Stimulated activated CD8-positive, alpha-beta memory T cell treated with anti-CD3 and anti-CD28 coated beads, Interleukin-7, amount 100 ng/mL, for 48 hours (primary cell): Measurements from ENCODE around the gene PCDH9.

Experiments used
- DNase-seq, 2 donors: peaks; one replicate each; pipeline ENCODE4 v3.0.0-alpha.2; 2020; ENCODE audit warnings: low read depth in 1 of 2; ENCODE audit errors: extremely low read depth in 1 of 2

Gene PCDH9

GRCh38 chr13:66693656-66694055, 536.5 kb downstream of the PCDH9 start:
- DNase-seq: no peak

GRCh38 chr13:66691149-66691548, 539.0 kb downstream of the PCDH9 start:
- DNase-seq: no peak

- DNase-seq: no peak
These were observed 540.5 kb downstream of the PCDH9 start for GRCh38 chr13:66689628-66690027.

GRCh38 chr13:66689037-66689619, 541.0 kb downstream of the PCDH9 start:
- no peak for DNase-seq

- DNase-seq: no peak
These were observed 548.7 kb downstream of the PCDH9 start for GRCh38 chr13:66681403-66681802.

GRCh38 chr13:66680031-66680430, 550.1 kb downstream of the PCDH9 start:
- no peak for DNase-seq

GRCh38 chr13:66675620-66676019, 554.5 kb downstream of the PCDH9 start:
- DNase-seq: no peak

GRCh38 chr13:66673401-66673800, 556.7 kb downstream of the PCDH9 start:
- no peak for DNase-seq

- DNase-seq: no peak
These were observed 564.1 kb downstream of the PCDH9 start for GRCh38 chr13:66665991-66666390.

- DNase-seq: no peak
These were observed 566.4 kb downstream of the PCDH9 start for GRCh38 chr13:66663711-66664110.

GRCh38 chr13:66663206-66663605, 566.9 kb downstream of the PCDH9 start:
- DNase-seq: no peak

GRCh38 chr13:66661336-66661735, 568.8 kb downstream of the PCDH9 start:
- DNase-seq: no peak

- DNase-seq: no peak
These were observed 569.7 kb downstream of the PCDH9 start for GRCh38 chr13:66660468-66660813.

GRCh38 chr13:66659701-66660467, 570.3 kb downstream of the PCDH9 start:
- DNase-seq: no peak

- DNase-seq: no peak
These were observed 570.9 kb downstream of the PCDH9 start for GRCh38 chr13:66659286-66659685.

GRCh38 chr13:66657165-66657881, 572.8 kb downstream of the PCDH9 start:
- DNase-seq: no peak

GRCh38 chr13:66655847-66656454, 574.2 kb downstream of the PCDH9 start:
- no peak for DNase-seq

GRCh38 chr13:66644855-66645460, 585.2 kb downstream of the PCDH9 start:
- DNase-seq: no peak

- no peak for DNase-seq
These were observed 589.9 kb downstream of the PCDH9 start for GRCh38 chr13:66640231-66640630.

- DNase-seq: no peak
These were observed 591.1 kb downstream of the PCDH9 start for GRCh38 chr13:66639044-66639443.

- no peak for DNase-seq
These were observed 594.6 kb downstream of the PCDH9 start for GRCh38 chr13:66635526-66635925.
